Mammary epithelial cell (primary cell): ENCODE data around the gene RCBTB1.

Source experiments
- CTCF ChIP-seq, 2 donors: IDR thresholded peaks in 1 of 2; conservative IDR thresholded peaks in 1 of 2; 2 replicates each; pipeline ENCODE4 v1.5.1; 2011 to 2012; ENCODE audit warnings: inconsistent platforms in 2 of 2, low read length in 2 of 2, mild to moderate bottlenecking in 2 of 2, control low read depth in 1 of 2, low read depth in 1 of 2; ENCODE audit not compliant: insufficient read depth in 1 of 2; ENCODE audit errors: extremely low read depth in 1 of 2
- EZH2 ChIP-seq: IDR thresholded peaks from 2 replicates; pipeline ENCODE4 v1.6.1; 2012; ENCODE audit warnings: low read length, inconsistent platforms, borderline replicate concordance

GRCh38 chr13:49561062-49561410, 24.3 kb downstream of the RCBTB1 start:
- TF ChIP-seq CTCF (conservative IDR thresholded peaks at IDR 0.05 in 1 of 2, IDR thresholded peaks at IDR 0.05 in 1 of 2; ENCODE audit: extremely low read depth in 1 of 2, insufficient read depth in 1 of 2, low read depth in 1 of 2, low read length in 2 of 2) (no peak), EZH2 (no peak)
